HG03457 (cell line): ENCODE measurements around the gene SFXN5.

ENCODE experiments used
- ATAC-seq: cut with Tn5 transposase; IDR thresholded peaks from one replicate; pipeline ENCODE4 v1.9.1; 2021; ENCODE audit warnings: moderate number of reproducible peaks; ENCODE audit not compliant: unreplicated experiment

Gene SFXN5

GRCh38 chr2:73021371-73022010 lies 50.0 kb downstream of the SFXN5 start:
- no peak for ATAC-seq

- no peak for ATAC-seq
Measured at GRCh38 chr2:73020657-73021370, 50.7 kb downstream of the SFXN5 start.

- ATAC-seq, result no peak
Measured at GRCh38 chr2:73020306-73020656, 51.2 kb downstream of the SFXN5 start.

GRCh38 chr2:73018188-73018825 lies 53.2 kb downstream of the SFXN5 start:
- ATAC-seq, result no peak

- ATAC-seq, result no peak
Measured at GRCh38 chr2:73013936-73014335, 57.6 kb downstream of the SFXN5 start.

GRCh38 chr2:73009177-73009839 lies 62.2 kb downstream of the SFXN5 start:
- ATAC-seq, result no peak

GRCh38 chr2:73008766-73009135 lies 62.8 kb downstream of the SFXN5 start:
- ATAC-seq, result no peak

GRCh38 chr2:73007991-73008765 lies 63.3 kb downstream of the SFXN5 start:
- ATAC-seq, result no peak

- no peak for ATAC-seq
Measured at GRCh38 chr2:73006969-73007710, 64.4 kb downstream of the SFXN5 start.

GRCh38 chr2:73004889-73005596 lies 66.5 kb downstream of the SFXN5 start:
- no peak for ATAC-seq

- ATAC-seq, result no peak
Measured at GRCh38 chr2:73004466-73004865, 67.0 kb downstream of the SFXN5 start.

- no peak for ATAC-seq
Measured at GRCh38 chr2:73003027-73003426, 68.5 kb downstream of the SFXN5 start.

- ATAC-seq, result no peak
Measured at GRCh38 chr2:73000808-73001570, 70.5 kb downstream of the SFXN5 start.

- ATAC-seq, result no peak
Measured at GRCh38 chr2:72999729-73000725, 71.5 kb downstream of the SFXN5 start.

GRCh38 chr2:72998724-72999123 lies 72.8 kb downstream of the SFXN5 start:
- no peak for ATAC-seq

GRCh38 chr2:72998234-72998651 lies 73.3 kb downstream of the SFXN5 start:
- no peak for ATAC-seq

GRCh38 chr2:72996117-72996502 lies 75.4 kb downstream of the SFXN5 start:
- ATAC-seq, result no peak
